Panc1 (cell line): ENCODE data around the gene FBXO40.

ENCODE experiments used
- POLR2AphosphoS5 ChIP-seq: IDR thresholded peaks from 2 replicates; pipeline ENCODE4 v1.6.1; 2012; ENCODE audit warnings: mild to moderate bottlenecking, low read depth, low read length, moderate library complexity
- SIN3A ChIP-seq: IDR thresholded peaks from 2 replicates; pipeline ENCODE4 v1.6.1; 2012; ENCODE audit warnings: low read depth, mild to moderate bottlenecking, low read length, moderate library complexity, borderline replicate concordance; ENCODE audit not compliant: insufficient read depth
- TF ChIP-seq, protein P1 (sequence below): fragments of 450-650 bp; IDR thresholded peaks from 2 replicates; pipeline ENCODE4 v1.5.1; 2017; ENCODE audit warnings: mild to moderate bottlenecking

DNA sequence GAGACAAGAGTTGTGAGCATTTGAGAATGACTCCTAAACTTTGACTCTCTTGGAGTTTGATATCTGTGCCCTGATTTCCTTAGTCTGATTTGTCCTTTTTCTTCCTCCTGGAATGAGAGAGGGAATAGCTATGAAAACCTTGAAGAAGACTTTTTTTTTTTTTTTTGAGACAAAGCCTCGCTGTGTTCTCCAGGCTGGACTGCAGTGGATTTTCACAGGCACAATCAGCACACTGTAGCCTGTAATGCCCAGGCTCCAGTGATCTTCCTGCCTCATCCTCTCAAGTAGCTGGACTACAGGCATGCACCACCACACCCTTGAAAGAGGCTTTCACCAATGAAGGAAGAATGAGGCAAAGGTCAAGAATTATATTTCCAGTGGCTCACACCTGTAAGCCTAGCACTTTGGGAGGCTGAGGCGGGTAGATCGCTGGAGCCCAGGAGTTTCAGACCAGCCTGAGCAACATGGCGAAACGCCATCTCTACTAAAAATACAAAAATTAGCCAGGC, 35.7 kb upstream of the FBXO40 start:
- TF ChIP-seq, protein P1, sequence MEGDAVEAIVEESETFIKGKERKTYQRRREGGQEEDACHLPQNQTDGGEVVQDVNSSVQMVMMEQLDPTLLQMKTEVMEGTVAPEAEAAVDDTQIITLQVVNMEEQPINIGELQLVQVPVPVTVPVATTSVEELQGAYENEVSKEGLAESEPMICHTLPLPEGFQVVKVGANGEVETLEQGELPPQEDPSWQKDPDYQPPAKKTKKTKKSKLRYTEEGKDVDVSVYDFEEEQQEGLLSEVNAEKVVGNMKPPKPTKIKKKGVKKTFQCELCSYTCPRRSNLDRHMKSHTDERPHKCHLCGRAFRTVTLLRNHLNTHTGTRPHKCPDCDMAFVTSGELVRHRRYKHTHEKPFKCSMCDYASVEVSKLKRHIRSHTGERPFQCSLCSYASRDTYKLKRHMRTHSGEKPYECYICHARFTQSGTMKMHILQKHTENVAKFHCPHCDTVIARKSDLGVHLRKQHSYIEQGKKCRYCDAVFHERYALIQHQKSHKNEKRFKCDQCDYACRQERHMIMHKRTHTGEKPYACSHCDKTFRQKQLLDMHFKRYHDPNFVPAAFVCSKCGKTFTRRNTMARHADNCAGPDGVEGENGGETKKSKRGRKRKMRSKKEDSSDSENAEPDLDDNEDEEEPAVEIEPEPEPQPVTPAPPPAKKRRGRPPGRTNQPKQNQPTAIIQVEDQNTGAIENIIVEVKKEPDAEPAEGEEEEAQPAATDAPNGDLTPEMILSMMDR, result no peak
- TF ChIP-seq POLR2AphosphoS5, result no peak
- no peak for TF ChIP-seq SIN3A
